IPS-20b (cell line): ENCODE results near the gene RCN2.
"Not testable (repeated sequence)": the region's sequence is repeated elsewhere in the genome, so short reads cannot be mapped to it uniquely, and the experiment has no call there.

Experiments used
- H3K27ac ChIP-seq: one replicate; pipeline ENCODE4 v1.5.1; 2013; ENCODE audit warnings: low read length
- H3K27me3 ChIP-seq: 2 replicates; pipeline ENCODE4 v1.6.1; 2013; ENCODE audit warnings: mild to moderate bottlenecking, low read length, inconsistent platforms; ENCODE audit not compliant: insufficient read depth
- H3K36me3 ChIP-seq: 2 replicates; pipeline ENCODE4 v1.6.1; 2013; ENCODE audit warnings: low read depth, mild to moderate bottlenecking, inconsistent platforms, low read length, moderate library complexity; ENCODE audit not compliant: insufficient read depth
- H3K4me1 ChIP-seq: 2 replicates; pipeline ENCODE4 v1.6.1; 2013; ENCODE audit warnings: mild to moderate bottlenecking, control low read depth, inconsistent platforms, low read length, moderate library complexity; ENCODE audit not compliant: insufficient read depth
- H3K4me3 ChIP-seq: 2 replicates; pipeline ENCODE4 v1.5.1; 2013; ENCODE audit warnings: mild to moderate bottlenecking, low read length, inconsistent platforms
- H3K9ac ChIP-seq: 2 replicates; pipeline ENCODE4 v1.6.1; 2013; ENCODE audit warnings: low read depth, mild to moderate bottlenecking, inconsistent platforms, low read length, moderate library complexity
- H3K9me3 ChIP-seq: 2 replicates; pipeline ENCODE4 v1.6.1; 2013; ENCODE audit warnings: mild to moderate bottlenecking, low read depth, low read length, inconsistent platforms; ENCODE audit not compliant: insufficient read depth

RCN2 gene, protein sequence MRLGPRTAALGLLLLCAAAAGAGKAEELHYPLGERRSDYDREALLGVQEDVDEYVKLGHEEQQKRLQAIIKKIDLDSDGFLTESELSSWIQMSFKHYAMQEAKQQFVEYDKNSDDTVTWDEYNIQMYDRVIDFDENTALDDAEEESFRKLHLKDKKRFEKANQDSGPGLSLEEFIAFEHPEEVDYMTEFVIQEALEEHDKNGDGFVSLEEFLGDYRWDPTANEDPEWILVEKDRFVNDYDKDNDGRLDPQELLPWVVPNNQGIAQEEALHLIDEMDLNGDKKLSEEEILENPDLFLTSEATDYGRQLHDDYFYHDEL

DNA sequence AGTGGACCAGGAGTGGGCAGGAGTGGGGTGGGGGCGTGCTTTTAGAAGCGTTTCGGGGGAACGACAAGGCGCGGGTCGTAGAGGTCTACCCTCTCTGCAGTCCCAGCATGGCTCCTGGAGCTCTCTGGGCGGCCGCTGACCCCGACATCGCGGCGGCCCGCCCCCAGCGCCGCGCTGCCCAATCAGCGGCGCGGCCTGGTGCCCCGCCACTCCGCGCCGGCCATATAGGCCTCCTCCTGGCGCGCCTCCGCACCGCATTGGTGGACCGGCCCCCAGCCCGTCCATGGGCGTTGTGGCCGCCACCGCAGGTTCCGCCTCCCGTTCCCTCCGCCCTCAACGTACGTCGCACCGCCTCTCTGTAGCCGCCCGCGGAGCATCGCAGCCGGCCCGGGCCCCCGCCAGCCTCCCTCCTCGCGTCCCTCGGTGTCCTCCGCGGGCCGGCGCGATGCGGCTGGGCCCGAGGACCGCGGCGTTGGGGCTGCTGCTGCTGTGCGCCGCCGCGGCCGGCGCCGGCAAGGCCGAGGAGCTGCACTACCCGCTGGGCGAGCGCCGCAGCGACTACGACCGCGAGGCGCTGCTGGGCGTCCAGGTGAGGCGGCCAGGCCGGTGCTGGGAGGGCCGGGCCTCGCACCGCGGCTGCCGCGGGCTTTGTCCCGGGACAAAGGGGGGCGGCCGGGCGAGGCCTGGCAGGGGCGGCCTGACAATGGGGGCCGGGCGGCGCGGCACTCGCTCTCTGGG, at the start of gene RCN2:
Gene RCN2, plus strand, starts transcription at position 353 of the 738 bp plus-strand sequence. Its CDS starts 93 bp downstream, at position 446.
- H3K27ac ChIP-seq = peak within 1 kb of the TSS; percentile 92
- no peaks in the 10 kb centered on the region for H3K27me3 ChIP-seq
- H3K4me1 ChIP-seq = peaks cover 9% of the 10 kb centered on the region; the same call in 1 of the 2 replicates
- H3K36me3 ChIP-seq = peaks cover 42% of the 10 kb centered on the region
- peak within 1 kb of the TSS; percentile 97 for H3K9ac ChIP-seq
- H3K4me3 ChIP-seq = peak within 1 kb of the TSS; percentile 97
- no peaks in the 10 kb centered on the region for H3K9me3 ChIP-seq

- Histone ChIP-seq H3K9ac (no peak overlapping the region), H3K9me3 (no peaks in the 10 kb centered on the region), H3K4me1 (no peaks in the 10 kb centered on the region), H3K27me3 (no peaks in the 10 kb centered on the region), H3K36me3 (no peaks in the 10 kb centered on the region), H3K4me3 (no peak overlapping the region), H3K27ac (no peak overlapping the region)
Measured at GRCh38 chr15:76885212-76885611, 46.3 kb upstream of the RCN2 start.

GRCh38 chr15:76887280-76888141, 44.0 kb upstream of the RCN2 start:
- H3K4me3 ChIP-seq = not testable (repeated sequence)

GRCh38 chr15:76892836-76893235, 38.7 kb upstream of the RCN2 start:
- H3K9me3 ChIP-seq, H3K27me3 ChIP-seq, H3K4me1 ChIP-seq, H3K36me3 ChIP-seq, H3K9ac ChIP-seq, H3K27ac ChIP-seq, H3K4me3 ChIP-seq: not testable (repeated sequence)

More at GRCh38 chr15:76887280-76888141, 44.0 kb upstream of the RCN2 start:
- not testable (repeated sequence) for H3K9ac ChIP-seq, H3K27me3 ChIP-seq, H3K36me3 ChIP-seq, H3K4me1 ChIP-seq, H3K27ac ChIP-seq, H3K9me3 ChIP-seq

- Histone ChIP-seq H3K9ac (no peak overlapping the region), H3K36me3 (no peaks in the 10 kb centered on the region), H3K9me3 (peaks cover 3% of the 10 kb centered on the region; the same call in 1 of the 2 replicates), H3K4me1 (no peaks in the 10 kb centered on the region), H3K4me3 (no peak overlapping the region), H3K27ac (no peak overlapping the region), H3K27me3 (no peaks in the 10 kb centered on the region)
Measured at GRCh38 chr15:76894174-76894573, 37.4 kb upstream of the RCN2 start.

DNA sequence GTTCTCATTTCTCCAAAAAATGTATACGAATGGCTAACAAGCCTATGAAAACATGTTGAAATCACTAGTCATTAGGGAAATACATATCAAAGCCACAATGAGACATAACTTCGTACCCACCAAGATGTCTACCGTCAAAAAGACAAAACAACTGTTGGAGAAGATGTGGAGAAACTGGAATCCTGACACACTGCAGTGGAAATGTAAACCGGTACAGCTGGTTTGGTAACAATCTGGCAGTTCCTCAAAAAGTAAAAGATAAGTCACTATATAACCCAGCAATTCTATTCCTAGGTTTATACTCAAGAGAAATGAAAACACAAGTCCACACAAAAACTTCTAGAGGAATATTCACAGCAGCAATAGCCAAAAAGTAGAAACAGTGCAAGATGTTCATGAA, 33.4 kb upstream of the RCN2 start:
- Histone ChIP-seq H3K4me1 (no peaks in the 10 kb centered on the region), H3K27me3 (no peaks in the 10 kb centered on the region), H3K4me3 (no peak overlapping the region), H3K27ac (no peak overlapping the region), H3K9me3 (peaks cover 3% of the 10 kb centered on the region; the same call in 1 of the 2 replicates), H3K9ac (no peak overlapping the region), H3K36me3 (no peaks in the 10 kb centered on the region)

DNA sequence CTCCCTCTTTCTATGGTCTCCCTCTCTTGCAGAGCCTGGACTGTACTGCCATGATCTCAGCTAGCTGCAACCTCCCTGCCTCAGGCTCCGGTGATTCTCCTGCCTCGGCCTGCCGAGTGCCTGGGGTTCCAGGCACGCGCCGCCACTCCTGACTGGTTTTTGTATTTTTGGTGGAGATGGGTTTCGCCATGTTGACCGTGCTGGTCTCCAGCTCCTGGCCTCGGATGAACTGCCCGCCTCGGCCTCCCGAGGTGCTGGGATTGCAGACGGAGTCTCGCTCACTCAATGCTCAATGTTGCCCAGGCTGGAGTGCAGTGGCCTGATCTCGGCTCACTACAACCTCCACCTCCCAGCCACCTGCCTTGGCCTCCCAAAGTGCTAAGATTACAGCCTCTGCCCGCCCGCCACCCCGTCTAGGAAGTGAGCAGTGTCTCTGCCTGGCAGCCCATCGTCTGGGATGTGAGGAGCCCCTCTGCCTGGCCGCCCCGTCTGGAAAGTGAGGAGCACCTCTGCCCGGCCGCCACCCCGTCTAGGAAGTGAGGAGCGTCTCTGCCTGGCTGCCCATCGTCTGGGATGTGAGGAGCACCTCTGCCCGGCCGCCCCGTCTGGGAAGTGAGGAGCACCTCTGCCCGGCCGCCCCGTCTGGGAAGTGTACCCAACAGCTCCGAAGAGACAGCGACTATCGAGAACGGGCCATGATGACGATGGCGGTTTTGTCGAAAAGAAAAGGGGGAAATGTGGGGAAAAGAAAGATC, 32.2 kb upstream of the RCN2 start:
- H3K27me3 ChIP-seq, H3K27ac ChIP-seq, H3K9me3 ChIP-seq, H3K9ac ChIP-seq, H3K4me3 ChIP-seq, H3K36me3 ChIP-seq, H3K4me1 ChIP-seq: not testable (repeated sequence)

DNA sequence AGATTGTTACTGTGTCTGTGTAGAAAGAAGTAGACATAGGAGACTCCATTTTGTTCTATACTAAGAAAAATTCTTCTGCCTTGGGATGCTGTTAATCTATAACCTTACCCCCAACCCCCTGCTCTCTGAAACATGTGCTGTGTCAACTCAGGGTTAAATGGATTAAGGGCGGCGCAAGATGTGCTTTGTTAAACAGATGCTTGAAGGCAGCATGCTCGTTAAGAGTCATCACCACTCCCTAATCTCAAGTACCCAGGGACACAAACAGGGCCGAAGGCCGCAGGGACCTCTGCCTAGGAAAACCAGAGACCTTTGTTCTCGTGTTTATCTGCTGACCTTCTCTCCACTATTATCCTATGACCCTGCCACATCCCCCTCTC, 31.6 kb upstream of the RCN2 start:
- H3K9me3 ChIP-seq, H3K27ac ChIP-seq, H3K9ac ChIP-seq, H3K36me3 ChIP-seq, H3K4me3 ChIP-seq, H3K4me1 ChIP-seq: not testable (repeated sequence)
- peaks cover 12% of the 10 kb centered on the region for H3K27me3 ChIP-seq

GRCh38 chr15:76901965-76902364, 29.6 kb upstream of the RCN2 start:
- Histone ChIP-seq H3K27ac (no peak overlapping the region), H3K9ac (no peak overlapping the region), H3K9me3 (peaks cover 3% of the 10 kb centered on the region; the same call in 1 of the 2 replicates), H3K4me3 (no peak overlapping the region), H3K36me3 (no peaks in the 10 kb centered on the region), H3K4me1 (peaks cover 10% of the 10 kb centered on the region; the same call in 1 of the 2 replicates), H3K27me3 (peaks cover 26% of the 10 kb centered on the region)

DNA sequence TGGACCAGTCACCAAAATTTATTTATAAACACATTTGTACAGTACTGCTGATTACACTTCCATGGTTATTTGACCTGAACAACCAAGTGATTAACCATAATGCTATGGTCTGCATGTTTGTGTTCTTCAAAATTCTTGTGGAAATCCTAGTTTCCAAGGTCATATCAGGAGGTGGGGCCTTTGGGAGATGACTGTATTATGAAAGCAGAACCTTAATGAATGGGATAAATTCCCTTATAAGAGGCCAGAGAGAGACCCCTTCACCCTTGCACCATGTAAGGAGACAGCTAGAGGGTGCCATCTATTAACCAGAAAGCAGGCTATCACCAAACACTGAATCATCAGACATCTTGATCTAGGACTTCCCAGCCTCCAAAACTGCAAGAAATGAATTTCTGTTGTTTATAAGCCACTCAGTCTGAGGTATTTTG, 28.3 kb upstream of the RCN2 start:
- Histone ChIP-seq H3K4me3 (no peak overlapping the region), H3K4me1 (peaks cover 10% of the 10 kb centered on the region; the same call in 1 of the 2 replicates)

DNA sequence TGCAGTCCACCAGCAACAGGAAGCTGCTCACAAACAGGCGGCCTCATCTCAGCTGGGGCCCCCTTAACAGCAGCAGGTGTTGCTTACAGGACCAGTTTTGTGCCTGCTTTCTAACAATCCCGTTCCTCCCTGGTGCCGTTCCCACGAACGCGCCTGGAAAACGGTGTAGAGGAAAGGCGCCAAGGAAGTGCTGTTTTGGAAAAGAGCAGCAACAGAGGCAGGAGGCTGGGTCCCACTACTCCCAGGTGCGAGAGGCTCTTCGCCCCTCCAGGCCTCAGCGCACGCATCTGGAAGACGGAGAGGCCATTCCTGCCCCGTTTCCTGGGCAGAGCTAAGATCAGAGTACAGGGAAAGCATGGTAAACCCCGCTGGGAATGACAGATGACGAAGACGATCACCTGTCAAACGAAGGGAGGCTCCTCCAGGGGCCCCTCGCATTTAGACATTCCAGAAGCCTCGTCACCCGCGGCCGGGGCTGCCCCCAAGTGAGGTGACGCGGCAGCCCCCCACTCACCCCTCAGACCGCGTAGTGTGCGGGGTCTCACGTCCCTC, 27.0 kb upstream of the RCN2 start:
- Histone ChIP-seq H3K27me3 (peaks cover 32% of the 10 kb centered on the region), H3K27ac (no peak overlapping the region), H3K9me3 (no peaks in the 10 kb centered on the region), H3K4me3 (peak overlapping the region; percentile 68), H3K4me1 (peaks cover 10% of the 10 kb centered on the region; the same call in 1 of the 2 replicates), H3K36me3 (no peaks in the 10 kb centered on the region), H3K9ac (peak overlapping the region; percentile 72)

More for the DNA sequence above, 28.3 kb upstream of the RCN2 start:
- Histone ChIP-seq H3K9me3 (peaks cover 3% of the 10 kb centered on the region; the same call in 1 of the 2 replicates), H3K27me3 (peaks cover 32% of the 10 kb centered on the region), H3K9ac (no peak overlapping the region), H3K36me3 (no peaks in the 10 kb centered on the region), H3K27ac (no peak overlapping the region)
